ENCODE measurements around the gene DDX27. TPM values are rescaled to one million over a fixed set of nuclear protein-coding genes. Genes with fewer than 3 reads are reported as not detected.

The DDX27 gene
- total and polyA plus RNA-seq, 9 of the 15 experiments (the other 6 are each of a cell fraction or from before 2014, with no cell fraction given): 17.9 to 79.3 (median 57.0) TPM

DNA sequence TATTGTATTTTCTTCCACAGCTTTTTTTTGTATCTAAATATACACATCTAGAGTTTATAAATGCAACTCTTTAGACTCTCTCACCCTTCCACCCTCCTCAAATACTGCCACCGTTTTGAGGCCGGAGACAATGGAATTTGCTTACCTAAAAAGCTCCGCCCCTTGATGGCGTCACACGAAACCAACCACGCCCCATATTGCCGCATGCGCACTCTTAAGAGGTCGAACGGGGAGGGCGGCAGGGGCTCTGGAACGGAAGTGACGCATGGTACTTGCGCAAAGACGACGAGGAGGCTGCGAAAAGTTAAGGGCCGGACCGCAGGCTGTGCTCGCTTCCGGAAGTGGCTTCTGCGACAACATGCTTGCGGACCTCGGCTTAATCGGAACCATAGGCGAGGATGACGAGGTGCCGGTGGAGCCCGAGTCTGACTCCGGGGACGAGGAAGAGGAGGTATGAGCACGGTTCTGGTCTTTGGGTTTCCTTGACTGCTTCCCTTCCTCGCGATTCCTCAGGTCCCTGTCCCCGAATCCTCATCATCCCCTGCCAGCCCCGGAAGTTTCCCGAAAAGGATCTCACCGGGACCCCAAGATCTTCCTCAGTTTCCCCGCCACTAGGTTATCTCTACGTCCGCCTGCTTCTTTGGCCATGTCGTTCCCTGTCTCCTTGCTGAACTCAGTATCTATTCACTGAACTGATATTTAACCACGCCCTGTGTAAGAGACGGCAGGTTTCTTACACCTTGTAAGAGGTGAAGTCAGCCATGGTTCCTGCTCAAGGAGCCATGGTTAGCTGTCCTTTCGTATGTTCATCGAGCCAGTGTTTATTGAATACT, at the start of gene DDX27 (continued):
- no peak for TF ChIP-seq BRD9 (IDR thresholded peaks at IDR 0.05; ENCODE audit: low read depth, partially characterized antibody)
- TF ChIP-seq KLF1 (tag; IDR thresholded peaks at IDR 0.05): peak; percentile 49; the same call in 1 of the 2 replicates
- TF ChIP-seq ASH1L (IDR thresholded peaks at IDR 0.05; ENCODE audit: borderline replicate concordance, low read depth, partially characterized antibody): peak; percentile 45
- TF ChIP-seq HNRNPUL1 (IDR thresholded peaks at IDR 0.05; ENCODE audit: low read length): no peak
- TF ChIP-seq, protein P1, sequence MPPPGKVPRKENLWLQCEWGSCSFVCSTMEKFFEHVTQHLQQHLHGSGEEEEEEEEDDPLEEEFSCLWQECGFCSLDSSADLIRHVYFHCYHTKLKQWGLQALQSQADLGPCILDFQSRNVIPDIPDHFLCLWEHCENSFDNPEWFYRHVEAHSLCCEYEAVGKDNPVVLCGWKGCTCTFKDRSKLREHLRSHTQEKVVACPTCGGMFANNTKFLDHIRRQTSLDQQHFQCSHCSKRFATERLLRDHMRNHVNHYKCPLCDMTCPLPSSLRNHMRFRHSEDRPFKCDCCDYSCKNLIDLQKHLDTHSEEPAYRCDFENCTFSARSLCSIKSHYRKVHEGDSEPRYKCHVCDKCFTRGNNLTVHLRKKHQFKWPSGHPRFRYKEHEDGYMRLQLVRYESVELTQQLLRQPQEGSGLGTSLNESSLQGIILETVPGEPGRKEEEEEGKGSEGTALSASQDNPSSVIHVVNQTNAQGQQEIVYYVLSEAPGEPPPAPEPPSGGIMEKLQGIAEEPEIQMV (tag; conservative IDR thresholded peaks at IDR 0.05; ENCODE audit: low read depth): peak; percentile 78
- no peak for TF ChIP-seq SREBF2 (CRISPR knock-in tag; IDR thresholded peaks at IDR 0.05)
- no peak for TF ChIP-seq STAT5A (IDR thresholded peaks at IDR 0.05; ENCODE audit: borderline replicate concordance, low read length)
- no peak for TF ChIP-seq ETS2 (tag; IDR thresholded peaks at IDR 0.05; ENCODE audit: borderline replicate concordance, poor library complexity, severe bottlenecking)
- no peak for TF ChIP-seq PPARD (CRISPR knock-in tag; IDR thresholded peaks at IDR 0.05)
- TF ChIP-seq, protein P2, sequence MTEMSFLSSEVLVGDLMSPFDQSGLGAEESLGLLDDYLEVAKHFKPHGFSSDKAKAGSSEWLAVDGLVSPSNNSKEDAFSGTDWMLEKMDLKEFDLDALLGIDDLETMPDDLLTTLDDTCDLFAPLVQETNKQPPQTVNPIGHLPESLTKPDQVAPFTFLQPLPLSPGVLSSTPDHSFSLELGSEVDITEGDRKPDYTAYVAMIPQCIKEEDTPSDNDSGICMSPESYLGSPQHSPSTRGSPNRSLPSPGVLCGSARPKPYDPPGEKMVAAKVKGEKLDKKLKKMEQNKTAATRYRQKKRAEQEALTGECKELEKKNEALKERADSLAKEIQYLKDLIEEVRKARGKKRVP (CRISPR knock-in tag; IDR thresholded peaks at IDR 0.05): no peak
- TF ChIP-seq, protein P3, sequence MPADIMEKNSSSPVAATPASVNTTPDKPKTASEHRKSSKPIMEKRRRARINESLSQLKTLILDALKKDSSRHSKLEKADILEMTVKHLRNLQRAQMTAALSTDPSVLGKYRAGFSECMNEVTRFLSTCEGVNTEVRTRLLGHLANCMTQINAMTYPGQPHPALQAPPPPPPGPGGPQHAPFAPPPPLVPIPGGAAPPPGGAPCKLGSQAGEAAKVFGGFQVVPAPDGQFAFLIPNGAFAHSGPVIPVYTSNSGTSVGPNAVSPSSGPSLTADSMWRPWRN (IDR thresholded peaks at IDR 0.05; ENCODE audit: low read depth): no peak; the same call in 1 of the 2 replicates
- peak; percentile 87 to 93 for TF ChIP-seq FOXK2 (conservative IDR thresholded peaks at IDR 0.05 in 1 of 2, IDR thresholded peaks at IDR 0.05 in 1 of 2; ENCODE audit: low read depth in 2 of 2)
- TF ChIP-seq SMAD2 (IDR thresholded peaks at IDR 0.05; ENCODE audit: low read depth, low read length): no peak
- no peak for TF ChIP-seq HSF4 (CRISPR knock-in tag; IDR thresholded peaks at IDR 0.05; ENCODE audit: borderline replicate concordance)
- TF ChIP-seq, protein P4, sequence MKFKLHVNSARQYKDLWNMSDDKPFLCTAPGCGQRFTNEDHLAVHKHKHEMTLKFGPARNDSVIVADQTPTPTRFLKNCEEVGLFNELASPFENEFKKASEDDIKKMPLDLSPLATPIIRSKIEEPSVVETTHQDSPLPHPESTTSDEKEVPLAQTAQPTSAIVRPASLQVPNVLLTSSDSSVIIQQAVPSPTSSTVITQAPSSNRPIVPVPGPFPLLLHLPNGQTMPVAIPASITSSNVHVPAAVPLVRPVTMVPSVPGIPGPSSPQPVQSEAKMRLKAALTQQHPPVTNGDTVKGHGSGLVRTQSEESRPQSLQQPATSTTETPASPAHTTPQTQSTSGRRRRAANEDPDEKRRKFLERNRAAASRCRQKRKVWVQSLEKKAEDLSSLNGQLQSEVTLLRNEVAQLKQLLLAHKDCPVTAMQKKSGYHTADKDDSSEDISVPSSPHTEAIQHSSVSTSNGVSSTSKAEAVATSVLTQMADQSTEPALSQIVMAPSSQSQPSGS (CRISPR knock-in tag; IDR thresholded peaks at IDR 0.05): no peak
- TF ChIP-seq SAP30 (IDR thresholded peaks at IDR 0.05; ENCODE audit: borderline replicate concordance, insufficient read depth, low read depth, low read length, poor library complexity, severe bottlenecking): peak; percentile 82
- no peak for TF ChIP-seq HNRNPH1 (optimal IDR thresholded peaks at IDR 0.05; ENCODE audit: low read depth, low read length)
- no peak for TF ChIP-seq FOXJ2 (tag; IDR thresholded peaks at IDR 0.05)
- no peak for TF ChIP-seq ZNF586 (CRISPR knock-in tag; conservative IDR thresholded peaks at IDR 0.05)
- TF ChIP-seq ZKSCAN8 (CRISPR knock-in tag; IDR thresholded peaks at IDR 0.05): no peak
- peak; percentile 93 for TF ChIP-seq CREB1 (IDR thresholded peaks at IDR 0.05)
- peak; percentile 95 for TF ChIP-seq CREB1 (CRISPR knock-in tag; IDR thresholded peaks at IDR 0.05)
